ENCODE measurements around the gene RHBDD1. TPM values are rescaled to one million over a fixed set of nuclear protein-coding genes. Genes with fewer than 3 reads are reported as not detected.

The RHBDD1 gene
- total and polyA plus RNA-seq, 2 donors (not counting 3 experiments of a cell fraction or from before 2014, with no cell fraction given), result 6.8 to 19.4 TPM

GRCh38 chr2:227013881-227014280 lies 178.0 kb downstream of the RHBDD1 start:
- CTCF ChIA-PET, result no interaction called here
- H4K20me1 ChIP-seq (replicated peaks; ENCODE audit: control insufficient read depth, extremely low read depth, insufficient read depth, low read length), result no peaks in the 10 kb centered on the region
- H3K27ac ChIP-seq (ENCODE audit: insufficient read depth, low read depth, low read length), result no peak overlapping the region
- FAIRE-seq (no peak), DNase-seq (ENCODE audit: low read depth, low spot score) (no peak)
- no peaks in the 10 kb centered on the region for H3K9me1 ChIP-seq (replicated peaks; ENCODE audit: control insufficient read depth, extremely low read depth, insufficient read depth, low read length)
- TF ChIP-seq GATA2 (IDR thresholded peaks at IDR 0.05; ENCODE audit: insufficient read depth, insufficient read length, low read depth, low read length), result no peak
- no peak for TF ChIP-seq JUN (IDR thresholded peaks at IDR 0.05; ENCODE audit: borderline replicate concordance, insufficient read depth, insufficient read length, low read depth)
- no peak for TF ChIP-seq MAX (IDR thresholded peaks at IDR 0.05; ENCODE audit: insufficient read depth, insufficient read length)
- no peak for TF ChIP-seq POLR2AphosphoS5 (IDR thresholded peaks at IDR 0.05; ENCODE audit: insufficient read depth, low read depth, low read length)
- H3K4me1 ChIP-seq (ENCODE audit: control insufficient read depth, extremely low read depth, insufficient read depth, low read length), result no peaks in the 10 kb centered on the region
- no peak overlapping the region for H3K4me3 ChIP-seq (replicated peaks in 1 of 3; ENCODE audit: insufficient read depth in 1 of 3, low read depth in 1 of 3, low read length in 3 of 3)
- dilution Hi-C loops (cut with MboI; ENCODE audit: extremely low pct_ligation_motif_present, low sequenced_read_pairs) (no loop called here), intact Hi-C loops (cut with micrococcal nuclease) (no loop called here)
- POLR2A ChIA-PET, result no interaction called here
- H3K4me2 ChIP-seq (ENCODE audit: insufficient read depth, low read length), result no peak overlapping the region
- H3K36me3 ChIP-seq (ENCODE audit: control insufficient read depth in 2 of 2, extremely low read depth in 1 of 2, insufficient read depth in 2 of 2, low read length in 2 of 2), result no peaks in the 10 kb centered on the region
- H3K27me3 ChIP-seq (ENCODE audit: control insufficient read depth in 2 of 2, insufficient read depth in 2 of 2, low read length in 2 of 2), result no peaks in the 10 kb centered on the region
- no peaks in the 10 kb centered on the region for H3K9me3 ChIP-seq (replicated peaks; ENCODE audit: control insufficient read depth, insufficient read depth, low read length)
- H2AFZ ChIP-seq (ENCODE audit: low read depth, low read length), result no peak overlapping the region
- no peaks in the 10 kb centered on the region for H3K79me2 ChIP-seq (ENCODE audit: control insufficient read depth, insufficient read depth, low read length)
- H3K9ac ChIP-seq (replicated peaks; ENCODE audit: extremely low read depth, insufficient read depth, low read length), result no peak overlapping the region
- no TSS peak for BruUV-seq (replicated peaks)

DNA sequence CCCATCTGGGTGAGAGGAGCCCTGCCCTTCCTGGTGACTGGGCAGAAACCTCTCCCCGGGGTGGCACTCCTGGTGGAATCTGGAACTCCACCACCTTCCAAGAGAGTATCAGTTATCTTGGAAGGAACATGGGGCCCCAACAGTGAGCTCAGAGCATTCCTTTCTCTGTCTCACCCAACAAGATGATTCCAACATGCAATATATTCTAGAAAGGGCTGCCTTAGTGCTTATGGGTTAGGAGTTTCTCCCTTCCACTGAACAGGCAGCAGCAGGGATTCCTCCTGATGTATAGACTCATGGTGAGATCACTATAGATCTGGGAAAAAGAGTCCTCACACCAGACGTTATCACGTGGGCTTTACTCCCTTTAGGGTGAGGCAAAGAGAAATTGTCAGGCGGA lies 181.0 kb downstream of the RHBDD1 start:
- H3K9me3 ChIP-seq (replicated peaks; ENCODE audit: control insufficient read depth, insufficient read depth, low read length), result no peaks in the 10 kb centered on the region
- CTCF ChIA-PET, result no interaction called here
- no peaks in the 10 kb centered on the region for H3K79me2 ChIP-seq (ENCODE audit: control insufficient read depth, insufficient read depth, low read length)
- FAIRE-seq, result no peak
- dilution Hi-C loops (cut with MboI; ENCODE audit: extremely low pct_ligation_motif_present, low sequenced_read_pairs) (no loop called here), intact Hi-C loops (cut with micrococcal nuclease) (no loop called here)
- no peak for DNase-seq (ENCODE audit: low read depth, low spot score)
- H4K20me1 ChIP-seq (replicated peaks; ENCODE audit: control insufficient read depth, extremely low read depth, insufficient read depth, low read length), result no peaks in the 10 kb centered on the region
- no peaks in the 10 kb centered on the region for H3K27me3 ChIP-seq (ENCODE audit: control insufficient read depth in 2 of 2, insufficient read depth in 2 of 2, low read length in 2 of 2)
- TF ChIP-seq POLR2A (IDR thresholded peaks at IDR 0.05; ENCODE audit: low read depth, low read length) (no peak), POLR2AphosphoS5 (IDR thresholded peaks at IDR 0.05; ENCODE audit: insufficient read depth, low read depth, low read length) (no peak), MYC (IDR thresholded peaks at IDR 0.05; ENCODE audit: low read depth, low read length) (no peak), FOS (IDR thresholded peaks at IDR 0.05; ENCODE audit: borderline replicate concordance, insufficient read depth, low read length) (no peak), MAX (IDR thresholded peaks at IDR 0.05; ENCODE audit: insufficient read depth, insufficient read length) (no peak), JUN (IDR thresholded peaks at IDR 0.05; ENCODE audit: borderline replicate concordance, insufficient read depth, insufficient read length, low read depth) (no peak), EZH2 (IDR thresholded peaks at IDR 0.05; ENCODE audit: borderline replicate concordance, low read depth, low read length, severe bottlenecking) (no peak), GATA2 (IDR thresholded peaks at IDR 0.05; ENCODE audit: insufficient read depth, insufficient read length, low read depth, low read length) (no peak)
- TF ChIP-seq, protein P1, sequence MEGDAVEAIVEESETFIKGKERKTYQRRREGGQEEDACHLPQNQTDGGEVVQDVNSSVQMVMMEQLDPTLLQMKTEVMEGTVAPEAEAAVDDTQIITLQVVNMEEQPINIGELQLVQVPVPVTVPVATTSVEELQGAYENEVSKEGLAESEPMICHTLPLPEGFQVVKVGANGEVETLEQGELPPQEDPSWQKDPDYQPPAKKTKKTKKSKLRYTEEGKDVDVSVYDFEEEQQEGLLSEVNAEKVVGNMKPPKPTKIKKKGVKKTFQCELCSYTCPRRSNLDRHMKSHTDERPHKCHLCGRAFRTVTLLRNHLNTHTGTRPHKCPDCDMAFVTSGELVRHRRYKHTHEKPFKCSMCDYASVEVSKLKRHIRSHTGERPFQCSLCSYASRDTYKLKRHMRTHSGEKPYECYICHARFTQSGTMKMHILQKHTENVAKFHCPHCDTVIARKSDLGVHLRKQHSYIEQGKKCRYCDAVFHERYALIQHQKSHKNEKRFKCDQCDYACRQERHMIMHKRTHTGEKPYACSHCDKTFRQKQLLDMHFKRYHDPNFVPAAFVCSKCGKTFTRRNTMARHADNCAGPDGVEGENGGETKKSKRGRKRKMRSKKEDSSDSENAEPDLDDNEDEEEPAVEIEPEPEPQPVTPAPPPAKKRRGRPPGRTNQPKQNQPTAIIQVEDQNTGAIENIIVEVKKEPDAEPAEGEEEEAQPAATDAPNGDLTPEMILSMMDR (IDR thresholded peaks at IDR 0.05; ENCODE audit: extremely low read depth in 1 of 2, insufficient read depth in 1 of 2, low read depth in 1 of 2, low read length in 2 of 2), result no peak
- H3K4me2 ChIP-seq (ENCODE audit: insufficient read depth, low read length), result no peak overlapping the region
- no TSS peak for BruUV-seq (replicated peaks)
- no peak overlapping the region for H3K4me3 ChIP-seq (replicated peaks in 1 of 3; ENCODE audit: insufficient read depth in 1 of 3, low read depth in 1 of 3, low read length in 3 of 3)
- H2AFZ ChIP-seq (ENCODE audit: low read depth, low read length), result no peak overlapping the region
- no peak overlapping the region for H3K9ac ChIP-seq (replicated peaks; ENCODE audit: extremely low read depth, insufficient read depth, low read length)
- no peak overlapping the region for H3K27ac ChIP-seq (ENCODE audit: insufficient read depth, low read depth, low read length)
- H3K36me3 ChIP-seq (ENCODE audit: control insufficient read depth in 2 of 2, extremely low read depth in 1 of 2, insufficient read depth in 2 of 2, low read length in 2 of 2), result no peaks in the 10 kb centered on the region
- H3K4me1 ChIP-seq (ENCODE audit: control insufficient read depth, extremely low read depth, insufficient read depth, low read length), result no peaks in the 10 kb centered on the region
- POLR2A ChIA-PET, result no interaction called here
- no peaks in the 10 kb centered on the region for H3K9me1 ChIP-seq (replicated peaks; ENCODE audit: control insufficient read depth, extremely low read depth, insufficient read depth, low read length)
